ENCODE measurements around the gene LTB4R2.

LTB4R2 gene

DNA sequence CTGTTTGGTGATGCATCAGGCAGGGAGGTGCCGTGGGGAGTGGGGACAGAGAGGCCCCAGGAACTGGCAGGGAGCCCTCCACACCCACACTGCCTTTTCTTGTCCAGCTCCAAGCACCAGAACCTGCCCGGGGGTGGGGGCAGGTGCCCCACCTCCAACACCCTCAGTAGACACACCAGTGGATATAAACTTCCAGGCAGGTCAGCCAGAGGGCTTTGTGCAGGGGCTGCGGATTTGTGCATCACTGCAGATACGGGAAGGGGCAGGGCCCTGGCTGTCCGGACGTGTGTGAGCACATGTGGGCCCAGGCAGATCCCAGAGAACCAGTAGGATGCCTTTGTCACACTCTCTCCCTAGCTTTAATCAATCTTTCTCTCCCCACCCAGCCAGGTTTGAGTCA lies 45.6 kb upstream of the LTB4R2 start:
- Histone ChIP-seq H2AFZ (ENCODE audit: low read length) (no peak overlapping the region), H3K9ac (ENCODE audit: low read length) (no peak overlapping the region), H3K9me3 (replicated peaks; ENCODE audit: insufficient read depth, low read length) (no peaks in the 10 kb centered on the region), H3K79me2 (ENCODE audit: low read length) (no peaks in the 10 kb centered on the region), H3K27me3 (replicated peaks; ENCODE audit: insufficient read depth, low read length) (no peaks in the 10 kb centered on the region), H3K4me3 (ENCODE audit: low read length) (no peak overlapping the region), H3K4me1 (ENCODE audit: low read length) (no peaks in the 10 kb centered on the region), H3K4me2 (ENCODE audit: low read depth, low read length) (no peak overlapping the region), H3K27ac (ENCODE audit: low read length) (no peak overlapping the region), H3F3A (ENCODE audit: insufficient read depth, low read length) (no peaks in the 10 kb centered on the region), H4K20me1 (ENCODE audit: insufficient read depth, low read length) (no peaks in the 10 kb centered on the region), H3K36me3 (replicated peaks; ENCODE audit: insufficient read depth, low read length) (no peaks in the 10 kb centered on the region), H3K9me2 (replicated peaks; ENCODE audit: insufficient read depth, low read length) (no peaks in the 10 kb centered on the region)
- no peak for DNase-seq
- TF ChIP-seq EZH2 (optimal IDR thresholded peaks at IDR 0.05; ENCODE audit: low read depth, low read length) (no peak), EZH2phosphoT487 (IDR thresholded peaks at IDR 0.05; ENCODE audit: low read length) (no peak)
- TF ChIP-seq, protein P1, sequence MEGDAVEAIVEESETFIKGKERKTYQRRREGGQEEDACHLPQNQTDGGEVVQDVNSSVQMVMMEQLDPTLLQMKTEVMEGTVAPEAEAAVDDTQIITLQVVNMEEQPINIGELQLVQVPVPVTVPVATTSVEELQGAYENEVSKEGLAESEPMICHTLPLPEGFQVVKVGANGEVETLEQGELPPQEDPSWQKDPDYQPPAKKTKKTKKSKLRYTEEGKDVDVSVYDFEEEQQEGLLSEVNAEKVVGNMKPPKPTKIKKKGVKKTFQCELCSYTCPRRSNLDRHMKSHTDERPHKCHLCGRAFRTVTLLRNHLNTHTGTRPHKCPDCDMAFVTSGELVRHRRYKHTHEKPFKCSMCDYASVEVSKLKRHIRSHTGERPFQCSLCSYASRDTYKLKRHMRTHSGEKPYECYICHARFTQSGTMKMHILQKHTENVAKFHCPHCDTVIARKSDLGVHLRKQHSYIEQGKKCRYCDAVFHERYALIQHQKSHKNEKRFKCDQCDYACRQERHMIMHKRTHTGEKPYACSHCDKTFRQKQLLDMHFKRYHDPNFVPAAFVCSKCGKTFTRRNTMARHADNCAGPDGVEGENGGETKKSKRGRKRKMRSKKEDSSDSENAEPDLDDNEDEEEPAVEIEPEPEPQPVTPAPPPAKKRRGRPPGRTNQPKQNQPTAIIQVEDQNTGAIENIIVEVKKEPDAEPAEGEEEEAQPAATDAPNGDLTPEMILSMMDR (IDR thresholded peaks at IDR 0.05; ENCODE audit: low read length): no peak

DNA sequence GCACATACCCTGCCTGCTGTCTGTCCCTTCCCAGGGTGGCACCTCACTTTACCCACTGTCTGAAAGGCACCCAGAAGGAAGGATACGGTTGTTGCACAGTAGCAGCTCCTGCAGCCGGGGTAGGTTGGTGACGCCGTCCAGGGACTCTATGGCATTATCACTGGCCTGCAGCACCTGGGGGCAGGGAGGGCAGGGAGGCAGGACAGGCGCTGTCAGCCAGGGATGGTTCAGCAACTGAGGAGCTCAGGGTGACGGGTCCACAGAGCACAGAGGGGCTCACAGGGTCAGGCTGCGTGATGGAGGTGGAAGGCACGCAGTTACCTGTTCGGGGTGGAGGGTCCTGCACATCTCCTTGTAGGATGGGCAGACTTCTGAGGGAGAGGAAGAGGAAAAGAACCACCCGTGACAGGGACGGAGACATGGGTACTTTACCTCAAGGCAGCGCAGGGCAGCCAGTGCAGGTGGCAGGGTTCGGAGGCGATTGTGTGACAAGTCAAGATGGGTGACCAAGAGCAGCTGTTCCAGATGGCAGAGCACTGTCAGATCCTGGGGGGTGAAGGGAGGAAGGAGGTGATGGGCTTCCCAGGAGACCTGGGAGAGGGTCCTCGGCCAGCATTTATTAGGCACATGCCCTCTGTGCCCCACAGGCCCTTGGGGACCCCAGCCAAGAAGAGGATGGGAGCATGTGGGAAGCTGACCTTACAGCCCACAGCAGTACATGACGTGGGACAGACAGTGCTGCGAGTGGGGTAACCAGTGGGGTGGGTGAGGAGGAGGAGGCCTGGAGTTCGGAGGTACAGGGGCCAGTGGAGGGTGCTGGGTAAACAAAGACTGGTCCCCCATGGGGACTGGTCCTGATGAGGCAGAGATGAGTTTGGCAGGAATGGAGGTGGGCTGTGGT lies 43.3 kb upstream of the LTB4R2 start:
- no peak for TF ChIP-seq EZH2phosphoT487 (IDR thresholded peaks at IDR 0.05; ENCODE audit: low read length)
- TF ChIP-seq, protein P1 (IDR thresholded peaks at IDR 0.05; ENCODE audit: low read length): no peak
- no peak for TF ChIP-seq EZH2 (optimal IDR thresholded peaks at IDR 0.05; ENCODE audit: low read depth, low read length)
- Histone ChIP-seq H3K9me3 (replicated peaks; ENCODE audit: insufficient read depth, low read length) (no peaks in the 10 kb centered on the region), H3K4me3 (ENCODE audit: low read length) (no peak overlapping the region), H3K79me2 (ENCODE audit: low read length) (0 out of 2 replicates have a peak, but pooled peaks cover 5% of the 10 kb centered on the region), H3F3A (ENCODE audit: insufficient read depth, low read length) (no peaks in the 10 kb centered on the region), H3K36me3 (replicated peaks; ENCODE audit: insufficient read depth, low read length) (no peaks in the 10 kb centered on the region), H2AFZ (ENCODE audit: low read length) (no peak overlapping the region), H3K9ac (ENCODE audit: low read length) (no peak overlapping the region), H3K4me2 (ENCODE audit: low read depth, low read length) (no peak overlapping the region), H4K20me1 (ENCODE audit: insufficient read depth, low read length) (no peaks in the 10 kb centered on the region), H3K4me1 (ENCODE audit: low read length) (no peaks in the 10 kb centered on the region), H3K9me2 (replicated peaks; ENCODE audit: insufficient read depth, low read length) (no peaks in the 10 kb centered on the region), H3K27ac (ENCODE audit: low read length) (no peak overlapping the region), H3K27me3 (replicated peaks; ENCODE audit: insufficient read depth, low read length) (no peaks in the 10 kb centered on the region)
- DNase-seq: no peak

DNA sequence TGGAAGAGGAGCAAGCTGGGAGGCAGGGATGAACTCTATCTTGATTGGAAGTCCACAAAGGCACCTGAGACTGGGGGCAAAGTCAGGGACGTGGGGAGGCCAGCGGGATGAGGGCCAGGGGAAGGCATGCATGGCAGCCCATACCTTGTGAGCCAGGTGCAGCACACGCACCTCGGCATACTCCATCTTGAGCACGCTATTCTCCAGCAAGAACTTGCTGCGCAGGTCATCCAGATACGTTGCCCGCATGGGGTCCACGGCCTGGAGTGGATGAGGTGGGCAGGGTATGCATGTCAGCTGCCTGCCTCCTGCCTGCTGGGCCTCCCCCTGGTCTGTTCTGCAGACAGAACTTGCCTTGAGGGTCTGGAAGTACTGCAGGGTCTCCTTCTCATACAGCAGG lies 42.4 kb upstream of the LTB4R2 start:
- H3K9me2 ChIP-seq (replicated peaks; ENCODE audit: insufficient read depth, low read length): no peaks in the 10 kb centered on the region

More for the DNA sequence above, 42.4 kb upstream of the LTB4R2 start:
- Histone ChIP-seq H3K4me2 (ENCODE audit: low read depth, low read length) (no peak overlapping the region), H3K27me3 (replicated peaks; ENCODE audit: insufficient read depth, low read length) (no peaks in the 10 kb centered on the region), H3K9me3 (replicated peaks; ENCODE audit: insufficient read depth, low read length) (no peaks in the 10 kb centered on the region), H3K27ac (ENCODE audit: low read length) (no peak overlapping the region), H3K4me1 (ENCODE audit: low read length) (peaks cover 8% of the 10 kb centered on the region), H3K9ac (ENCODE audit: low read length) (no peak overlapping the region), H2AFZ (ENCODE audit: low read length) (no peak overlapping the region), H3K4me3 (ENCODE audit: low read length) (no peak overlapping the region), H4K20me1 (ENCODE audit: insufficient read depth, low read length) (no peaks in the 10 kb centered on the region), H3K79me2 (ENCODE audit: low read length) (0 out of 2 replicates have a peak, but pooled peaks cover 5% of the 10 kb centered on the region), H3F3A (ENCODE audit: insufficient read depth, low read length) (no peaks in the 10 kb centered on the region), H3K36me3 (replicated peaks; ENCODE audit: insufficient read depth, low read length) (no peaks in the 10 kb centered on the region)
- DNase-seq: no peak
- TF ChIP-seq, protein P1 (IDR thresholded peaks at IDR 0.05; ENCODE audit: low read length): no peak
- TF ChIP-seq EZH2 (optimal IDR thresholded peaks at IDR 0.05; ENCODE audit: low read depth, low read length) (no peak), EZH2phosphoT487 (IDR thresholded peaks at IDR 0.05; ENCODE audit: low read length) (no peak)

Data from MM.1S (cell line).